Trophoblast cell (in vitro differentiated cells and primary cell): ENCODE results near the gene BRWD1.

Experiments
- DNase-seq, 2 donors: peaks; one replicate each; pipeline ENCODE4 v3.0.0-alpha.2; 2016
- H2AFZ ChIP-seq: 2 replicates; pipeline ENCODE4 v1.6.1; 2013; ENCODE audit warnings: low read length, moderate library complexity, mild to moderate bottlenecking; ENCODE audit not compliant: insufficient read depth, poor library complexity
- H2AK5ac ChIP-seq: 2 replicates; pipeline ENCODE4 v1.6.1; 2013; ENCODE audit warnings: mild to moderate bottlenecking, low read length
- H2BK120ac ChIP-seq: 2 replicates; pipeline ENCODE4 v1.6.1; 2013; ENCODE audit warnings: low read length, mild to moderate bottlenecking, moderate library complexity; ENCODE audit not compliant: insufficient read depth, poor library complexity
- H2BK12ac ChIP-seq: 2 replicates; pipeline ENCODE4 v1.6.1; 2013; ENCODE audit warnings: mild to moderate bottlenecking, low read length, moderate library complexity
- H2BK5ac ChIP-seq: 2 replicates; pipeline ENCODE4 v1.6.1; 2013; ENCODE audit warnings: low read length, low read depth, moderate library complexity, mild to moderate bottlenecking; ENCODE audit not compliant: poor library complexity
- H3K14ac ChIP-seq: 2 replicates; pipeline ENCODE4 v1.6.1; 2013; ENCODE audit warnings: mild to moderate bottlenecking, low read length
- H3K18ac ChIP-seq: 2 replicates; pipeline ENCODE4 v1.6.1; 2013; ENCODE audit warnings: mild to moderate bottlenecking, low read length
- H3K23ac ChIP-seq: 2 replicates; pipeline ENCODE4 v1.6.1; 2013; ENCODE audit warnings: low read length
- H3K27ac ChIP-seq: 2 replicates; pipeline ENCODE4 v1.5.1; 2013; ENCODE audit warnings: low read depth, mild to moderate bottlenecking, inconsistent platforms, low read length, moderate library complexity
- H3K27me3 ChIP-seq: 2 replicates; pipeline ENCODE4 v1.6.1; 2013; ENCODE audit warnings: inconsistent platforms, mild to moderate bottlenecking, low read length, moderate library complexity; ENCODE audit not compliant: insufficient read depth
- H3K36me3 ChIP-seq, 2 experiments: 1 replicate in 1 of 2; 2 replicates in 1 of 2; pipeline ENCODE4 v1.6.1; 2013; ENCODE audit warnings: low read length in 2 of 2, mild to moderate bottlenecking in 2 of 2, moderate library complexity in 1 of 2; ENCODE audit not compliant: insufficient read depth in 2 of 2, control insufficient read depth in 1 of 2
- H3K4ac ChIP-seq: 2 replicates; pipeline ENCODE4 v1.6.1; 2013; ENCODE audit warnings: low read depth, mild to moderate bottlenecking, low read length, moderate library complexity
- H3K4me1 ChIP-seq, 2 experiments: 1 replicate in 1 of 2; 2 replicates in 1 of 2; pipeline ENCODE4 v1.6.1; 2013; ENCODE audit warnings: low read length in 2 of 2, mild to moderate bottlenecking in 2 of 2, moderate library complexity in 1 of 2; ENCODE audit not compliant: insufficient read depth in 2 of 2, control insufficient read depth in 1 of 2
- H3K4me2 ChIP-seq: 2 replicates; pipeline ENCODE4 v1.6.1; 2013; ENCODE audit warnings: inconsistent platforms, mild to moderate bottlenecking, low read length, moderate library complexity
- H3K4me3 ChIP-seq: 2 replicates; pipeline ENCODE4 v1.5.1; 2013; ENCODE audit warnings: mild to moderate bottlenecking, low read depth, low read length, inconsistent platforms
- H3K79me1 ChIP-seq: one replicate; pipeline ENCODE4 v1.6.1; 2013; ENCODE audit warnings: low read length
- H3K79me2 ChIP-seq: 2 replicates; pipeline ENCODE4 v1.6.1; 2013; ENCODE audit warnings: low read length, mild to moderate bottlenecking; ENCODE audit not compliant: control insufficient read depth, insufficient read depth, poor library complexity
- H3K9ac ChIP-seq: 2 replicates; pipeline ENCODE4 v1.6.1; 2013; ENCODE audit warnings: mild to moderate bottlenecking, low read length
- H3K9me3 ChIP-seq: 2 replicates; pipeline ENCODE4 v1.6.1; 2013; ENCODE audit warnings: low read depth, mild to moderate bottlenecking, control low read depth, inconsistent platforms, low read length; ENCODE audit not compliant: insufficient read depth
- H4K12ac ChIP-seq: 2 replicates; pipeline ENCODE4 v1.6.1; 2013; ENCODE audit warnings: low read depth, mild to moderate bottlenecking, low read length, moderate library complexity
- H4K8ac ChIP-seq: 2 replicates; pipeline ENCODE4 v1.6.1; 2013; ENCODE audit warnings: low read depth, mild to moderate bottlenecking, low read length, moderate library complexity
- H4K91ac ChIP-seq: one replicate; pipeline ENCODE4 v1.6.1; 2013; ENCODE audit warnings: low read depth, mild to moderate bottlenecking, low read length, moderate library complexity
- WGBS: extraction: QIAGEN DNeasy Blood & Tissue Kit; methylation state at CpG from one replicate; pipeline ENCODE4 v1.1.7; 2013; ENCODE audit warnings: missing lambda C conversion rate; ENCODE audit not compliant: insufficient read length, insufficient coverage; ENCODE audit errors: extremely low coverage; 5-methylcytosine and 5-hydroxymethylcytosine counted together

The BRWD1 gene

GRCh38 chr21:39149882-39150281, 163.6 kb downstream of the BRWD1 start:
- no peak overlapping the region for H3K4me2 ChIP-seq
- H3K23ac ChIP-seq, result no peak overlapping the region
- no peak overlapping the region for H3K9ac ChIP-seq
- H3K79me1 ChIP-seq, result no peaks in the 10 kb centered on the region
- H2BK12ac ChIP-seq, result no peak overlapping the region
- H3K4me1 ChIP-seq, result no peaks in the 10 kb centered on the region
- H3K9me3 ChIP-seq, result no peaks in the 10 kb centered on the region
- no peak overlapping the region for H2BK5ac ChIP-seq
- no peaks in the 10 kb centered on the region for H3K27me3 ChIP-seq
- H3K79me2 ChIP-seq, result no peaks in the 10 kb centered on the region
- H3K36me3 ChIP-seq, result no peaks in the 10 kb centered on the region
- H3K18ac ChIP-seq, result no peak overlapping the region
- H4K8ac ChIP-seq, result no peak overlapping the region
- no peak overlapping the region for H3K4me3 ChIP-seq
- no peak overlapping the region for H3K14ac ChIP-seq
- H2AFZ ChIP-seq, result no peak overlapping the region
- H4K12ac ChIP-seq, result no peak overlapping the region
- no peak overlapping the region for H2BK120ac ChIP-seq
- H3K27ac ChIP-seq, result no peak overlapping the region
- no peak for DNase-seq
- H2AK5ac ChIP-seq, result no peak overlapping the region
- H3K4ac ChIP-seq, result no peak overlapping the region
- no peak overlapping the region for H4K91ac ChIP-seq

- Histone ChIP-seq H2AFZ (no peak overlapping the region), H3K79me1 (no peaks in the 10 kb centered on the region), H2BK5ac (no peak overlapping the region), H3K4ac (no peak overlapping the region), H3K18ac (no peak overlapping the region), H3K36me3 (peaks cover 0 to 2% of the 10 kb centered on the region in 2 experiments), H2BK120ac (no peak overlapping the region), H3K14ac (no peak overlapping the region), H4K8ac (no peak overlapping the region), H3K4me3 (no peak overlapping the region), H3K4me2 (no peak overlapping the region), H3K27ac (no peak overlapping the region), H3K4me1 (peaks cover 0 to 2% of the 10 kb centered on the region in 2 experiments), H2AK5ac (no peak overlapping the region), H3K27me3 (no peaks in the 10 kb centered on the region), H2BK12ac (no peak overlapping the region), H3K9me3 (no peaks in the 10 kb centered on the region), H4K12ac (no peak overlapping the region), H3K9ac (no peak overlapping the region), H3K23ac (no peak overlapping the region), H3K79me2 (no peaks in the 10 kb centered on the region), H4K91ac (no peak overlapping the region)
- DNase-seq, result no peak
- WGBS, result no CpG with 5 or more reads among the region's 2 CpGs
Measured at GRCh38 chr21:39148975-39149374, 164.5 kb downstream of the BRWD1 start.

GRCh38 chr21:39144191-39144590, 169.2 kb downstream of the BRWD1 start:
- H3K9me3 ChIP-seq, result no peaks in the 10 kb centered on the region
- no peak overlapping the region for H3K4ac ChIP-seq
- no peak overlapping the region for H4K91ac ChIP-seq
- H3K4me3 ChIP-seq, result peak overlapping the region; percentile 37
- DNase-seq, result no peak
- H3K4me1 ChIP-seq, result peaks cover 0 to 2% of the 10 kb centered on the region in 2 experiments
- H4K8ac ChIP-seq, result no peak overlapping the region
- no peak overlapping the region for H3K23ac ChIP-seq
- H2BK120ac ChIP-seq, result no peak overlapping the region
- no peak overlapping the region for H3K14ac ChIP-seq
- no peak overlapping the region for H2AK5ac ChIP-seq
- H2BK12ac ChIP-seq, result no peak overlapping the region
- no peaks in the 10 kb centered on the region for H3K79me2 ChIP-seq
- H3K9ac ChIP-seq, result no peak overlapping the region
- no peak overlapping the region for H2BK5ac ChIP-seq
- no peak overlapping the region for H2AFZ ChIP-seq
- H4K12ac ChIP-seq, result no peak overlapping the region
- no CpG with 5 or more reads among the region's 3 CpGs for WGBS
- no peaks in the 10 kb centered on the region for H3K27me3 ChIP-seq
- H3K36me3 ChIP-seq, result peaks cover 0 to 2% of the 10 kb centered on the region in 2 experiments
- no peaks in the 10 kb centered on the region for H3K79me1 ChIP-seq
- no peak overlapping the region for H3K18ac ChIP-seq
- no peak overlapping the region for H3K27ac ChIP-seq
- no peak overlapping the region for H3K4me2 ChIP-seq

GRCh38 chr21:39142972-39143371, 170.5 kb downstream of the BRWD1 start:
- H4K8ac ChIP-seq, result no peak overlapping the region
- H3K23ac ChIP-seq, result no peak overlapping the region
- H3K79me1 ChIP-seq, result no peaks in the 10 kb centered on the region
- no peak overlapping the region for H2BK12ac ChIP-seq
- no peak overlapping the region for H3K4me2 ChIP-seq
- H4K12ac ChIP-seq, result no peak overlapping the region
- no peak overlapping the region for H3K27ac ChIP-seq
- H2BK5ac ChIP-seq, result no peak overlapping the region
- H4K91ac ChIP-seq, result no peak overlapping the region
- no peak overlapping the region for H3K18ac ChIP-seq
- WGBS, result no CpG with 5 or more reads among the region's 3 CpGs
- peaks cover 0 to 2% of the 10 kb centered on the region in 2 experiments for H3K36me3 ChIP-seq
- peaks cover 0 to 2% of the 10 kb centered on the region in 2 experiments for H3K4me1 ChIP-seq
- no peak overlapping the region for H3K4me3 ChIP-seq
- no peak overlapping the region for H2AFZ ChIP-seq
- no peak overlapping the region for H2AK5ac ChIP-seq
- H3K27me3 ChIP-seq, result no peaks in the 10 kb centered on the region
- no peaks in the 10 kb centered on the region for H3K9me3 ChIP-seq
- no peaks in the 10 kb centered on the region for H3K79me2 ChIP-seq
- H3K4ac ChIP-seq, result no peak overlapping the region
- DNase-seq, result no peak
- H3K9ac ChIP-seq, result no peak overlapping the region
- H3K14ac ChIP-seq, result no peak overlapping the region
- H2BK120ac ChIP-seq, result no peak overlapping the region
